Activated CD8-positive, alpha-beta T cell treated with anti-CD3 and anti-CD28 coated beads for 36 hours (primary cell): ENCODE results near the gene NMT2. TPM values are rescaled to one million over a fixed set of nuclear protein-coding genes. Genes with fewer than 3 reads are reported as not detected.

ENCODE experiments used
- ATAC-seq: fragments of 200-7000 bp; cut with Tn5 transposase; one replicate; pipeline ENCODE4 v1.10.0; 2021; ENCODE audit warnings: mild to moderate bottlenecking, moderate library complexity
- CTCF ChIA-PET: fragments of 350-600 bp; sonication (Branson Sonifier 250); formaldehyde crosslinking; loops from one replicate; lab custom pipeline; 2021; ENCODE audit warnings: antibody characterized with exemption; lab: Charles Lee
- POLR2A ChIA-PET: fragments of 350-600 bp; sonication (Branson Sonifier 250); formaldehyde crosslinking; loops from one replicate; lab custom pipeline; 2021; ENCODE audit warnings: antibody characterized with exemption; lab: Charles Lee
- DNase-seq: peaks from one replicate; pipeline ENCODE4 v3.0.0-alpha.2; 2020
- H3K27ac Mint-ChIP-seq: one replicate; pipeline ENCODE4 v1.8.0; 2021; ENCODE audit warnings: mild to moderate bottlenecking, mixed read lengths
- H3K27me3 Mint-ChIP-seq: one replicate; pipeline ENCODE4 v1.8.0; 2021; ENCODE audit warnings: mixed read lengths
- H3K36me3 Mint-ChIP-seq: one replicate; pipeline ENCODE4 v1.8.0; 2021; ENCODE audit warnings: low read depth, mixed read lengths
- H3K4me1 Mint-ChIP-seq: one replicate; pipeline ENCODE4 v1.8.0; 2021; ENCODE audit warnings: low read depth, mixed read lengths
- H3K4me3 Mint-ChIP-seq: one replicate; pipeline ENCODE4 v1.8.0; 2021; ENCODE audit warnings: mild to moderate bottlenecking, moderate library complexity, mixed read lengths
- H3K9me3 Mint-ChIP-seq: one replicate; pipeline ENCODE4 v1.8.0; 2021; ENCODE audit warnings: mixed read lengths
- CTCF ChIP-seq: fragments of 200-600 bp; IDR thresholded peaks from one replicate; pipeline ENCODE4 v1.8.0; 2022; ENCODE audit warnings: antibody characterized with exemption, mild to moderate bottlenecking
- intact Hi-C: fragments of 100-400 bp; cut with micrococcal nuclease; formaldehyde crosslinking; loops from one replicate; pipeline ENCODE4 v1.10.0; 2022
- total RNA-seq, 2 experiments: library from RNA; stranded (reverse); gene quantifications; one replicate each; pipeline ENCODE4 v1.2.3, GENCODE V29; 2021

Gene NMT2
- total RNA-seq, 2 experiments from 2014 or later = 15.9 to 16.2 TPM

- ChIA-PET CTCF (no interaction called here), POLR2A (no interaction called here)
- no peaks in the 10 kb centered on the region for H3K9me3 Mint-ChIP-seq
- peaks cover 1% of the 10 kb centered on the region for H3K27me3 Mint-ChIP-seq
- H3K4me3 Mint-ChIP-seq = no peak overlapping the region
- no peak for TF ChIP-seq CTCF
- ATAC-seq (no peak), DNase-seq (no peak)
- H3K36me3 Mint-ChIP-seq = no peaks in the 10 kb centered on the region
- intact Hi-C loops = no loop called here
- no peak overlapping the region for H3K27ac Mint-ChIP-seq
- no peaks in the 10 kb centered on the region for H3K4me1 Mint-ChIP-seq
These were observed 93.1 kb downstream of the NMT2 start for GRCh38 chr10:15075421-15075820.

GRCh38 chr10:15072358-15072757 lies 96.1 kb downstream of the NMT2 start:
- no peak overlapping the region for H3K4me3 Mint-ChIP-seq
- no peak overlapping the region for H3K27ac Mint-ChIP-seq
- DNase-seq = no peak
- H3K9me3 Mint-ChIP-seq = no peaks in the 10 kb centered on the region
- TF ChIP-seq CTCF = no peak
- no peaks in the 10 kb centered on the region for H3K4me1 Mint-ChIP-seq
- H3K27me3 Mint-ChIP-seq = peaks cover 1% of the 10 kb centered on the region
- no peaks in the 10 kb centered on the region for H3K36me3 Mint-ChIP-seq
- POLR2A ChIA-PET = no interaction called here
- intact Hi-C loops = no loop called here
- ATAC-seq = no peak
- CTCF ChIA-PET = no interaction called here

- Mint-ChIP-seq H3K4me1 (no peaks in the 10 kb centered on the region), H3K9me3 (peaks cover 3% of the 10 kb centered on the region), H3K27me3 (peaks cover 7% of the 10 kb centered on the region), H3K4me3 (no peak overlapping the region), H3K27ac (no peak overlapping the region), H3K36me3 (no peaks in the 10 kb centered on the region)
- ChIA-PET CTCF (no interaction called here), POLR2A (interaction anchor here (1.1 kb wide), 1 partner anchor 12 kb away, joined by 3 read pairs; no protein-coding TSS in a partner anchor)
- no peak for TF ChIP-seq CTCF
- DNase-seq (no peak), ATAC-seq (no peak)
- intact Hi-C loops = no loop called here
These were observed 99.3 kb downstream of the NMT2 start for GRCh38 chr10:15069230-15069629.

- H3K4me3 Mint-ChIP-seq = no peak overlapping the region
These were observed 99.7 kb downstream of the NMT2 start for GRCh38 chr10:15068802-15069201.

GRCh38 chr10:15067154-15067553 lies 101.3 kb downstream of the NMT2 start:
- Mint-ChIP-seq H3K27ac (no peak overlapping the region), H3K4me1 (no peaks in the 10 kb centered on the region), H3K4me3 (no peak overlapping the region), H3K36me3 (no peaks in the 10 kb centered on the region), H3K9me3 (peaks cover 3% of the 10 kb centered on the region), H3K27me3 (peaks cover 7% of the 10 kb centered on the region)
- intact Hi-C loops = no loop called here
- DNase-seq (no peak), ATAC-seq (no peak)
- POLR2A ChIA-PET = no interaction called here
- TF ChIP-seq CTCF = no peak
- CTCF ChIA-PET = interaction anchor here (1.0 to 1.3 kb wide), 2 partner anchors 18 to 39 kb away, joined by 3 read pairs; no protein-coding TSS in a partner anchor

More at GRCh38 chr10:15068802-15069201, 99.7 kb downstream of the NMT2 start:
- Mint-ChIP-seq H3K4me1 (no peaks in the 10 kb centered on the region), H3K27me3 (peaks cover 9% of the 10 kb centered on the region), H3K9me3 (peaks cover 3% of the 10 kb centered on the region), H3K36me3 (no peaks in the 10 kb centered on the region), H3K27ac (no peak overlapping the region)
- intact Hi-C loops = no loop called here
- no peak for TF ChIP-seq CTCF
- DNase-seq (no peak), ATAC-seq (no peak)
- CTCF ChIA-PET = no interaction called here
- POLR2A ChIA-PET = interaction anchor here (1.1 kb wide), 1 partner anchor 13 kb away, joined by 3 read pairs; no protein-coding TSS in a partner anchor
